ENCODE data around the gene SERPINA10.

The SERPINA10 gene

DNA sequence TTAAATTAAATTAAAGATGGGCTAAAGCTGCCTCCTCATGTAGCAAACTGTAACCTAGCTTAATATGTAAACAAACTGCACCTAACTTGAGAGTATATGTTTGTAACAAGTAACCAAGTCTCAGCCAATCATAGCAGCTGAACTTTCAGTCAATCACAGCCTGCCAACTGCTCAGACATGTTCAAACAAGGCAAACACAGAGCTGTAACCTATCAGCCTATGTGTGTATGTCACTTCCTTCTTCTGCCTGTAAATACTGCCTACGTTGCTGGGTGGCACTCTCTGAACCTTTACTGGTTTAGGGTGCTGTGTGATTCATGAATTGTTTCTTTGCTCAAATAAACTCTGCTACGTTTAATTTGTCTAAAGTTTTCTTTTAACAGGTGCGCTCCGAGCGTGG is 27.2 kb upstream of the SERPINA10 start:
- DNase-seq (ENCODE audit: extremely low read depth, insufficient read length), result no peak
- no peaks in the 10 kb centered on the region for H3K36me3 ChIP-seq (ENCODE audit: control insufficient read depth, insufficient read depth, low read length)

GRCh38 chr14:94317259-94317658 is 24.2 kb upstream of the SERPINA10 start:
- H3K4me3 ChIP-seq (replicated peaks; ENCODE audit: low read depth, low read length), result no peak overlapping the region
- TF ChIP-seq, protein P1, sequence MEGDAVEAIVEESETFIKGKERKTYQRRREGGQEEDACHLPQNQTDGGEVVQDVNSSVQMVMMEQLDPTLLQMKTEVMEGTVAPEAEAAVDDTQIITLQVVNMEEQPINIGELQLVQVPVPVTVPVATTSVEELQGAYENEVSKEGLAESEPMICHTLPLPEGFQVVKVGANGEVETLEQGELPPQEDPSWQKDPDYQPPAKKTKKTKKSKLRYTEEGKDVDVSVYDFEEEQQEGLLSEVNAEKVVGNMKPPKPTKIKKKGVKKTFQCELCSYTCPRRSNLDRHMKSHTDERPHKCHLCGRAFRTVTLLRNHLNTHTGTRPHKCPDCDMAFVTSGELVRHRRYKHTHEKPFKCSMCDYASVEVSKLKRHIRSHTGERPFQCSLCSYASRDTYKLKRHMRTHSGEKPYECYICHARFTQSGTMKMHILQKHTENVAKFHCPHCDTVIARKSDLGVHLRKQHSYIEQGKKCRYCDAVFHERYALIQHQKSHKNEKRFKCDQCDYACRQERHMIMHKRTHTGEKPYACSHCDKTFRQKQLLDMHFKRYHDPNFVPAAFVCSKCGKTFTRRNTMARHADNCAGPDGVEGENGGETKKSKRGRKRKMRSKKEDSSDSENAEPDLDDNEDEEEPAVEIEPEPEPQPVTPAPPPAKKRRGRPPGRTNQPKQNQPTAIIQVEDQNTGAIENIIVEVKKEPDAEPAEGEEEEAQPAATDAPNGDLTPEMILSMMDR (IDR thresholded peaks at IDR 0.05; ENCODE audit: insufficient read depth, low read length, poor library complexity, severe bottlenecking), result no peak
- no peaks in the 10 kb centered on the region for H3K36me3 ChIP-seq (ENCODE audit: control insufficient read depth, insufficient read depth, low read length)
- DNase-seq (ENCODE audit: extremely low read depth, insufficient read length), result no peak
- no peaks in the 10 kb centered on the region for H3K27me3 ChIP-seq (replicated peaks; ENCODE audit: control insufficient read depth, insufficient read depth, low read length)

More for the DNA sequence above, 27.2 kb upstream of the SERPINA10 start:
- TF ChIP-seq, protein P1 (IDR thresholded peaks at IDR 0.05; ENCODE audit: insufficient read depth, low read length, poor library complexity, severe bottlenecking), result no peak
- Histone ChIP-seq H3K4me3 (replicated peaks; ENCODE audit: low read depth, low read length) (no peak overlapping the region), H3K27me3 (replicated peaks; ENCODE audit: control insufficient read depth, insufficient read depth, low read length) (no peaks in the 10 kb centered on the region)

DNA sequence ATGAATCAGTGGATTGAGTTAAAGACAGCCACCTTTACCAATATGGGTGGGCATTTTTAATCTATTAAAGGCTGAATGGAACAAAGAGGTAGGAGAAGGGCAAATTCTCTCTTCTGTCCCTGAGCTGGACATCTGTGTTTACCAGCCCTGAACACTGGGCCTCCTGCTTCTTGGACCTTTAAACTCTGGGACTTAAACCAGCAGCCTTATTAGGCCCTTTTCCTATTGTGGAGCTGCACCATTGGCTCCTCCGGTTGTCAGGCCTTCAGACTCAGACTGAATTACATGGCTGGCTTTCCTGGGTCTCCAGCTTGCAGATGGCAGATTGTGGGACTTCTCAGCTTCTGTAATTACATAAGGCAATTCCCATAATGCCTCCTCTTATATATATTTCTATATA is 23.6 kb upstream of the SERPINA10 start:
- DNase-seq (ENCODE audit: extremely low read depth, insufficient read length), result no peak
- H3K27me3 ChIP-seq (replicated peaks; ENCODE audit: control insufficient read depth, insufficient read depth, low read length), result no peaks in the 10 kb centered on the region
- no peak overlapping the region for H3K4me3 ChIP-seq (replicated peaks; ENCODE audit: low read depth, low read length)
- TF ChIP-seq, protein P1 (IDR thresholded peaks at IDR 0.05; ENCODE audit: insufficient read depth, low read length, poor library complexity, severe bottlenecking), result no peak
- H3K36me3 ChIP-seq (ENCODE audit: control insufficient read depth, insufficient read depth, low read length), result no peaks in the 10 kb centered on the region

DNA sequence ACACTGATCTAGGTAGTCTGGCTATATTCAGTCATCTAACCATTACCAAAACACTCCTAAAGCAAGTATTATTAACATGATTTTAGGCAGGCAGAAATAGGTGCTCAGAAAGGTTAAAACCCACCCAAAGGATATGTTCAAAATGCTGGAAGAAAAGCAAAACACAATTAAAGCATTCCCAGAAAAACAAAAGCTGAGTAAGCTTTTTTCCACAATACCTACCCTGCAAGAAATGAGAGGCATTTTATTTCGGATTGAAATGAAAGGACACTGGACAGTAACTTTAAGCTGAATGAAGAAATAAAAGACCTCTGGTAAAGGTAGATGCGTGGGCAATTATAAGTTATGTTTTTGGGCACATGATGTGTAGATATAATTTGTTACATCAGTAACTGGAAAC is 21.8 kb upstream of the SERPINA10 start:
- DNase-seq (ENCODE audit: extremely low read depth, insufficient read length), result no peak
- Histone ChIP-seq H3K4me3 (replicated peaks; ENCODE audit: low read depth, low read length) (no peak overlapping the region), H3K36me3 (ENCODE audit: control insufficient read depth, insufficient read depth, low read length) (no peaks in the 10 kb centered on the region), H3K27me3 (replicated peaks; ENCODE audit: control insufficient read depth, insufficient read depth, low read length) (no peaks in the 10 kb centered on the region)
- TF ChIP-seq, protein P1 (IDR thresholded peaks at IDR 0.05; ENCODE audit: insufficient read depth, low read length, poor library complexity, severe bottlenecking), result no peak

DNA sequence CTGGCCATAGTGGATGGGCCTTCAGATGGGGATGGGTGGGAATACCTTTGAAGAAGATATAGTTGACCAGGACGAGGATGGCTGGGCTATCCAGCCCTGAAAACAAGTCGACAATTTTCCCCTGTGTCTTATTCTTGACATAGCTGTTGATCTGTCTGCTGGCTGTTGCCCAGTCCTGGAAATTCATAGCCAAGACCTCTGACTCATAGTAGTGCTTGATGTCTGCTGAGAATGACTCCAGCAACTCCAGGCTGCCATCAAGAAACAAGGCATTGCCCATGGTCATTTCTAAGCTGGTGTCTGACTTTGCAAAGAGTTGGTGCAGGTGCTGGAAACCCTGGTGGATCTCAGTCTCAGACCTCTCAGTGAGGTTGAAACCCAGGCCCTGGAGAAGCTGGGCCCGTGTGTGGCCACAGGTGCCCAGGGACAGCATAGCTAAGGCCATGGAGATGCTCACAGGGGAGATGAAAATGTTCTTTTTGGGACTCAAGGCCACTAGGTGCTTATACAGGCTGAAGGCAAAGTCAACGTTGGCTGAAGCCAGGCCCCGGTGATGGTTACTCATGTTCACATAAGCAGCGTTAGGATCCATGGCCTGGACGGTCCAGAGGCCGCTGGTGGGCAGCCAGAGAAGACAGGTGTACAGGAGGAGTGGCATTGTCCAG is 21.1 kb upstream of the SERPINA10 start:
- no peak overlapping the region for H3K4me3 ChIP-seq (replicated peaks; ENCODE audit: low read depth, low read length)
- no peaks in the 10 kb centered on the region for H3K36me3 ChIP-seq (ENCODE audit: control insufficient read depth, insufficient read depth, low read length)
- H3K27me3 ChIP-seq (replicated peaks; ENCODE audit: control insufficient read depth, insufficient read depth, low read length), result no peaks in the 10 kb centered on the region
- no peak for DNase-seq (ENCODE audit: extremely low read depth, insufficient read length)
- TF ChIP-seq, protein P1 (IDR thresholded peaks at IDR 0.05; ENCODE audit: insufficient read depth, low read length, poor library complexity, severe bottlenecking), result no peak
